ENCODE results near the gene RGMA. TPM values are rescaled to one million over a fixed set of nuclear protein-coding genes. Genes with fewer than 3 reads are reported as not detected.
"Not testable (repeated sequence)": the region's sequence is repeated elsewhere in the genome, so short reads cannot be mapped to it uniquely, and the experiment has no call there.

RGMA gene
- total RNA-seq, 2 experiments from 2014 or later: 0.11 to 0.14 TPM

GRCh38 chr15:93046120-93046519 is 42.9 kb downstream of the RGMA start:
- intact Hi-C loops (cut with DNase I, micrococcal nuclease): no loop called here
- CTCF ChIA-PET: interaction anchor here (1.3 kb wide), 1 partner anchor 16 kb away, joined by 3 read pairs; no protein-coding TSS in a partner anchor
- H3K27ac Mint-ChIP-seq: no peak overlapping the region

GRCh38 chr15:93045191-93045785 is 43.7 kb downstream of the RGMA start:
- Mint-ChIP-seq H3K9me3 (ENCODE audit: low read depth) (peaks cover 3% of the 10 kb centered on the region), H3K27ac (no peak overlapping the region), H3K4me3 (no peak overlapping the region), H3K4me1 (peaks cover 9% of the 10 kb centered on the region), H3K36me3 (ENCODE audit: low read depth) (no peaks in the 10 kb centered on the region), H3K27me3 (no peaks in the 10 kb centered on the region)
- DNase-seq (no peak), ATAC-seq (no peak)
- POLR2A ChIA-PET: no interaction called here
- intact Hi-C loops (cut with DNase I, micrococcal nuclease): no loop called here
- CTCF ChIA-PET: interaction anchor here (1.3 kb wide), 1 partner anchor 15 kb away, joined by 3 read pairs; no protein-coding TSS in a partner anchor

More at GRCh38 chr15:93046120-93046519, 42.9 kb downstream of the RGMA start:
- peaks cover 9% of the 10 kb centered on the region for H3K4me1 Mint-ChIP-seq
- no peak overlapping the region for H3K4me3 Mint-ChIP-seq
- POLR2A ChIA-PET: no interaction called here
- H3K36me3 Mint-ChIP-seq (ENCODE audit: low read depth): no peaks in the 10 kb centered on the region
- no peaks in the 10 kb centered on the region for H3K27me3 Mint-ChIP-seq
- DNase-seq (no peak), ATAC-seq (no peak)
- H3K9me3 Mint-ChIP-seq (ENCODE audit: low read depth): peaks cover 3% of the 10 kb centered on the region

- intact Hi-C loops (cut with DNase I, micrococcal nuclease): no loop called here
- CTCF ChIA-PET: no interaction called here
- DNase-seq (no peak), ATAC-seq (no peak)
- Mint-ChIP-seq H3K36me3 (ENCODE audit: low read depth) (no peaks in the 10 kb centered on the region), H3K4me3 (no peak overlapping the region), H3K27ac (no peak overlapping the region), H3K27me3 (no peaks in the 10 kb centered on the region), H3K9me3 (ENCODE audit: low read depth) (peaks cover 3% of the 10 kb centered on the region), H3K4me1 (peaks cover 9% of the 10 kb centered on the region)
- POLR2A ChIA-PET: no interaction called here
Measured at GRCh38 chr15:93044301-93045190, 44.5 kb downstream of the RGMA start.

- H3K4me3 Mint-ChIP-seq: no peak overlapping the region
- no peak overlapping the region for H3K27ac Mint-ChIP-seq
- no peaks in the 10 kb centered on the region for H3K27me3 Mint-ChIP-seq
- ChIA-PET CTCF (no interaction called here), POLR2A (no interaction called here)
- peaks cover 9% of the 10 kb centered on the region for H3K4me1 Mint-ChIP-seq
- peaks cover 3% of the 10 kb centered on the region for H3K9me3 Mint-ChIP-seq (ENCODE audit: low read depth)
- intact Hi-C loops (cut with DNase I, micrococcal nuclease): no loop called here
- H3K36me3 Mint-ChIP-seq (ENCODE audit: low read depth): no peaks in the 10 kb centered on the region
- no peak for ATAC-seq
- no peak for DNase-seq
Measured at GRCh38 chr15:93043621-93044300, 45.2 kb downstream of the RGMA start.

GRCh38 chr15:93042691-93043378 is 46.2 kb downstream of the RGMA start:
- H3K4me3 Mint-ChIP-seq: no peak overlapping the region
- H3K27me3 Mint-ChIP-seq: no peaks in the 10 kb centered on the region

GRCh38 chr15:93042211-93042610 is 46.8 kb downstream of the RGMA start:
- POLR2A ChIA-PET: no interaction called here
- H3K9me3 Mint-ChIP-seq (ENCODE audit: low read depth): peaks cover 3% of the 10 kb centered on the region
- H3K4me3 Mint-ChIP-seq: no peak overlapping the region
- DNase-seq (no peak), ATAC-seq (no peak)
- no peaks in the 10 kb centered on the region for H3K36me3 Mint-ChIP-seq (ENCODE audit: low read depth)
- H3K4me1 Mint-ChIP-seq: no peaks in the 10 kb centered on the region
- CTCF ChIA-PET: no interaction called here
- H3K27me3 Mint-ChIP-seq: no peaks in the 10 kb centered on the region
- intact Hi-C loops (cut with DNase I, micrococcal nuclease): no loop called here
- no peak overlapping the region for H3K27ac Mint-ChIP-seq

More at GRCh38 chr15:93042691-93043378, 46.2 kb downstream of the RGMA start:
- intact Hi-C loops (cut with DNase I, micrococcal nuclease): no loop called here
- Mint-ChIP-seq H3K27ac (no peak overlapping the region), H3K36me3 (ENCODE audit: low read depth) (no peaks in the 10 kb centered on the region), H3K9me3 (ENCODE audit: low read depth) (peaks cover 3% of the 10 kb centered on the region), H3K4me1 (peaks cover 4% of the 10 kb centered on the region)
- DNase-seq (no peak), ATAC-seq (no peak)
- POLR2A ChIA-PET: no interaction called here
- CTCF ChIA-PET: no interaction called here

- no peak for DNase-seq
- intact Hi-C loops (cut with DNase I, micrococcal nuclease): no loop called here
- H3K27ac Mint-ChIP-seq: no peak overlapping the region
- no peak overlapping the region for H3K4me3 Mint-ChIP-seq
- no peaks in the 10 kb centered on the region for H3K27me3 Mint-ChIP-seq
- ChIA-PET POLR2A (no interaction called here), CTCF (no interaction called here)
- H3K4me1 Mint-ChIP-seq: no peaks in the 10 kb centered on the region
- no peak for ATAC-seq
- no peaks in the 10 kb centered on the region for H3K36me3 Mint-ChIP-seq (ENCODE audit: low read depth)
- H3K9me3 Mint-ChIP-seq (ENCODE audit: low read depth): peaks cover 3% of the 10 kb centered on the region
Measured at GRCh38 chr15:93041159-93041547, 47.9 kb downstream of the RGMA start.

GRCh38 chr15:93040288-93041158 is 48.5 kb downstream of the RGMA start:
- intact Hi-C loops (cut with DNase I, micrococcal nuclease): no loop called here
- Mint-ChIP-seq H3K4me3 (no peak overlapping the region), H3K9me3 (ENCODE audit: low read depth) (no peaks in the 10 kb centered on the region), H3K27me3 (peaks cover 2% of the 10 kb centered on the region), H3K27ac (no peak overlapping the region), H3K4me1 (peaks cover 5% of the 10 kb centered on the region), H3K36me3 (ENCODE audit: low read depth) (no peaks in the 10 kb centered on the region)
- DNase-seq (no peak), ATAC-seq (no peak)
- CTCF ChIA-PET: interaction anchor here (0.6 to 1.1 kb wide), 3 partner anchors 10 to 85 kb away, joined by 3 read pairs; no protein-coding TSS in a partner anchor
- POLR2A ChIA-PET: no interaction called here

- intact Hi-C loops (cut with DNase I, micrococcal nuclease): loop anchor here in 1 of 2 experiments (10.0 kb wide), 2 partner anchors 955 to 1285 kb away; no protein-coding TSS in a partner anchor
- CTCF ChIA-PET: interaction anchor here (0.6 to 1.1 kb wide), 3 partner anchors 9 to 84 kb away, joined by 3 read pairs; no protein-coding TSS in a partner anchor
- ATAC-seq; H3K27me3 Mint-ChIP-seq; H3K4me1 Mint-ChIP-seq; POLR2A ChIA-PET; H3K36me3 Mint-ChIP-seq (ENCODE audit: low read depth); DNase-seq; H3K9me3 Mint-ChIP-seq (ENCODE audit: low read depth); H3K4me3 Mint-ChIP-seq; H3K27ac Mint-ChIP-seq: not testable (repeated sequence)
Measured at GRCh38 chr15:93039562-93040287, 49.3 kb downstream of the RGMA start.

Measured in activated CD4-positive, alpha-beta T cell treated with anti-CD3 and anti-CD28 coated beads for 36 hours (primary cell).